NCI-H2029 (cell line): ENCODE results near the gene COLGALT1.

ENCODE experiments used
- DNase-seq: peaks from one replicate; lab custom pipeline; 2025; lab: John Stamatoyannopoulos, UW

The COLGALT1 gene

DNA sequence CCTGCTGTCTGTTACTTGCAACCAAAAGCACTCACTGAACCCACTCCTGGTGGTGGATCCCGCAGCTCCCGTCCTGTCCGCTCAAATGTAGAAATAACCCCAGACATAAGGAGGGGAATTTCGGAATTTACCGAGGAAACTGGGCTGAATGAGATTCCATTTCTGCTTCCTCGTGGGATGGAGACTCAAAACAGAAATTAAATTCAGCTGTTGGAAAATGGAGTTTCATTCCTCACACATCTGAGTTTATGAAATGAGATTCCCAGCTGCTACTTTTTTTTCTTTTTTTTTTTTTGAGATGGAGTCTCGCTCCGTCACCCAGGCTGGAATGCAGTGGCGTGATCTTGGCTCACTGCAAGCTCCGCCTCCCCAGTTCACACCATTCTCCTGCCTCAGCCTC lies 44.3 kb downstream of the COLGALT1 start:
- no peak for DNase-seq

GRCh38 chr19:17601683-17602082 lies 46.2 kb downstream of the COLGALT1 start:
- no peak for DNase-seq

GRCh38 chr19:17602217-17602616 lies 46.8 kb downstream of the COLGALT1 start:
- DNase-seq: no peak

GRCh38 chr19:17602872-17603510 lies 47.5 kb downstream of the COLGALT1 start:
- DNase-seq: no peak

DNA sequence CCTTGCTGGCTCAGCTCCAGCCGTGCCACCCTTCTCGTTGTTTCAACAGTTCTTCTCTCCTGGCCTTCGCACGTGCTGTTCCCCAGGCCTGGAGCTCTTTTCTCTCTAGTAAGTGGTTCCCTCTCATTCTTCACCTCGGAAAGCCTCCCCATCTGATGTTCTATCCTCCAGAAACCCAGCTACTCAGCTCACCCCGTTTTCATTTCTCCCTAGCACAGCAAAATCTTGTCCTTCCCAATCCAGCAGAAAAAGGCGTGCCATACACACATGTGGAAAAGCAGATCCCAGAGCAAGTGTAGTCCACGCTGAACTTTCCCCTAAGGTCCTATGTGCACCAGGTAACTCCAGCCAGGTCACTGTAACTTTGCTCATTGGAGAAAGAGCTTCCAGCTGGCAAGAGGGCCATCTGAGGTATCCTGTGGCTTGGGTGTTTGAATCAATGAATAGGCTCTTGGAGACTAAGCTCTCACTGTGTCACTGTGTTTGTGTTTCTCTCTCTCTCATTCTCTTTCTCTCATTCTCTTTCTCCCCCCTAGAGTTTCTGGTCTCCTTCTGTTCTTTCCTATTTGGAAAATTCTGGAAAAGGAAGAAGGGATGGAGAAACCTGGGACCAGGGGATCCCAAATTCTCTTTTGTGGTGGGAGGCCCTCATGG lies 49.0 kb downstream of the COLGALT1 start:
- DNase-seq: no peak

GRCh38 chr19:17605117-17605516 lies 49.7 kb downstream of the COLGALT1 start:
- DNase-seq: no peak

GRCh38 chr19:17605761-17606589 lies 50.5 kb downstream of the COLGALT1 start:
- DNase-seq: peak; percentile 85

DNA sequence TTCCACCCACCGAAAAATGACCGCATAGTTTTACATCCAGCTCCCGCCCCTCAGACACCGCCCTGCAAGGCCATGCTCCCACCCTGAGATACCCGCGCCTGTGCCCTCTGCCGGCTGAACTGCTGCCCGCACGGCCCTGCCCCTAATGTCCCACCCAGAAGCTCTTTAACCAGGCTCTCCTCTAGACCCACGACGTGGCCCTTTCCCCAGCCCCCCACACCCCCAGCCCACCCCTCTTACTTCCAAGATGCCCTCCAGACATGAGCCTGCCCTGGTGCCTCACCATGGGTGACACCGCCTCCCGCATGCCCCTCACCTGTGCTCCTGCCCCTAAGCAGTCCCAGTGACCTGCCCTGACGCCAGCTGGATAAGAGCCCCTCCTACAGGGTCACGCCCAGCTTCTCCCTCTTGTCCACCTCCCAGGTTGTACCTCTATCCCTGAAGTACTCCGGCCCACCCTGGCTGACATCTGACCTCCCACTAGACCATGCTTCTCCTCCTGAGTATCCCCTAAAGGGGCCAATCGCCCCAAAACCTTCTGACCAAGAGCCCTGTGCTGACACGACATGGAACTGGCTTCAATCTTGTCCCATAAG lies 51.2 kb downstream of the COLGALT1 start:
- no peak for DNase-seq

- DNase-seq: no peak
Observed at GRCh38 chr19:17607936-17608335, 52.5 kb downstream of the COLGALT1 start.

DNA sequence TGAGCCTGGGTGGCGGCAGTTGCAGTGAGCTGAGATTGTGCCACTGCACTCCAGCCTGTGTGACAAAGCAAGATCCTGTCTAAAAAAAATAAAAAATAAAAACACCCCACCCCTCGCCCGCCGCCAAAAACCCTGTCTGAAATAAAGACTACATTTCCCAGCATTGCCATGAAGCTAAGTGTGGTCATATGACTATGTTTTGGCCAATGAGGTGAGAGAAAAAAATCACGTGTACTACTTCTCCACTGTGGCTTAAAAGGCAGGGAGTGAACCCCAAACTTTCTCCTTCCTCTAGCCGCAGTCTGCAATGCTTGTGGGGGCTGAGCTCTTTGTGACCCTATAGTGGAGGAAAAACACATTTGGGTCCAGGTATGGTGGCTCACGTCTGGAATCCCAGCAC lies 54.9 kb downstream of the COLGALT1 start:
- no peak for DNase-seq

DNA sequence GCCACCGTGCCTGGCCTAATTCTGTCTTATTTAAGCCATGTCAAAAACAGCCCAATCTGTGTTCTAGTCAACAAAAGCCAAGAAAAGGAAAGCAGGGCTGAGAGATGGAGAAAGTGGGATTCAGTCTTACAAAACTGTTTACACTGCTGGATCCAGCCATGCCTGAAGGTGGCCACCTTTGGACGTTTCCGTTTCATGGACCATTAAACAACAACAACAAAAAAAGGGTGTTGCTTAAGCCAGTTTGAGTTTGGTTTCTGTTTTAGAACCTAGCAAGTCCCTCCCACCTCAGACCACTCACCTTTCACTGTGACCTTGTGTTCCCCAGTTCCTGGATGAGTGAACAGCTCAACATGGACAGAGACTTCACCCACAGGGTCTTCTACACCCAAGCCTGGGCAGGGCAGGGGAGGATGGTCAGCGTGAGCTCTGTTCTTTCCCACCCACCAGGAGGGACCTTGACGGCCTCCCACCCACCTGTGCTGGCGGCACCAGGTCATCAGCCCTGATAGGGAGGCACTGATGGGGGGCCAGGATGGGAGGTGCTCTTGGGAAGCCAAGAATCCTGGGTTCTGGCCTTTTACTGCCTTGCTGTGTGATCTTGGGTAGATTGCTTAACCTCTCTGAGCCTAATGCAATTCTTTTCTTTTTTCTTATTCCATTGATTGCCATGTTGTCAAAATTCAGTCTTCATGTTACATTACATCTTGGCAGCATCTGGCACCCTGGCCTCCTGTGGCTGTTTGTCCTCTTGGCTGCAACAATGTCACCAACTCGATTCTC lies 56.2 kb downstream of the COLGALT1 start:
- no peak for DNase-seq

DNA sequence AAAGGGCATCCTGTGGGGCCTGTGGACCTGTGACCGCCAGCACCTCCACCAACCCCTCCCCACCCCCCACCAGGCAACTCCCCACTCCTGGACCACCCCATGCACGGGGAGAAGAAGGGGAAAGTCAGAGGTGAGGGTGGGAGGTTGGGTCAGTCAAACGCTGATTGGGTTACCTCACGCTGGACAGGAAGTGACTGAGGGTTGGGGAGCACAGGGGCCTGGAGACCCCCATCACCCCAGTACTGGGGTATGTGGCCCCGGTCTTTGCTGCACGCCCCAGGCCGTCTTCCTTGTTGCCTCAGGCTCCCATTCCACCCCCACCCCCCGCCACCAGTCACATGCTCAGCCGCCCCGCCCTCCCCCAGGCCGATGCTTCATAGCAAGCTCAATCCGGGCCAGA lies 59.0 kb downstream of the COLGALT1 start:
- DNase-seq: no peak

DNA sequence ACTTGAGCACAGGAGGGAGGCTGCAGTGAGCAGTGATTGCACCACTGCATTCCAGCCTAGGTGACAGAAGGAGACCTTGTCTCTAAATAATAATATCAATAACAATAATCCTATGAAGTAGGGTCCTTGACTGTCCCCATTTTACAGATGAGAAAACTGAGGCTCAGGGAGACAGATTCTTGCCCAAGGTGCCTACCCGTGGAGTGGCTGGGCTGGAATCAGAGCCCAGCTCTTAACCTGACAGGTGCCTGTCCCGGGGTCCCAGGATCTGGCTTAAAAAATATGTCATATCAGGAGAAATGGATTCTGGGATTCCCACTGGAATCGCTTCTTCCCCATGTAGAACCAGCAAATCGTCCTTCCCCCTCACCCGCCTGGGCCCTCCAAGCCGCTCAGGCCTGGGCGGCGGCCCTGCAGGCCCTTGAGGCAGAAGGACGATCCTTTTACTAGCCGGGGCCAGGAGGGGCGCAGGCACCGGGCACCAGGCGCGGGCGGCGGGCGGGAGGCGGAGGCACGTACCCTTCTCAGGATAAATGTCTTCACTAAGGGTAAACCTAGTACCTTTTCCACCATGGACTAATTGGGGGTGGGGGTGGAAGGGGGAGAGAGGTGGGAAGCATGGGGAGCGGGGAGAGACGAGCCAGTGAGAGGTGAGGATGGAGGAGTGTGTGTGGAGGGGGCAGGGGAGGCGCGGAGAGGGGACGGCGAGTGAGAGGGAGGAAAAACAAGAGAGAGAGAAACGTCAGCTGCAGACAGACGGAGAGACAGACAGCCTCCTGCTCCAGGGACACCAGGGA lies 60.6 kb downstream of the COLGALT1 start:
- no peak for DNase-seq

- DNase-seq: no peak
Observed at GRCh38 chr19:17616686-17616960, 61.2 kb downstream of the COLGALT1 start.

GRCh38 chr19:17616961-17617806 lies 61.7 kb downstream of the COLGALT1 start:
- DNase-seq: no peak

GRCh38 chr19:17617807-17618192 lies 62.4 kb downstream of the COLGALT1 start:
- DNase-seq: no peak

DNA sequence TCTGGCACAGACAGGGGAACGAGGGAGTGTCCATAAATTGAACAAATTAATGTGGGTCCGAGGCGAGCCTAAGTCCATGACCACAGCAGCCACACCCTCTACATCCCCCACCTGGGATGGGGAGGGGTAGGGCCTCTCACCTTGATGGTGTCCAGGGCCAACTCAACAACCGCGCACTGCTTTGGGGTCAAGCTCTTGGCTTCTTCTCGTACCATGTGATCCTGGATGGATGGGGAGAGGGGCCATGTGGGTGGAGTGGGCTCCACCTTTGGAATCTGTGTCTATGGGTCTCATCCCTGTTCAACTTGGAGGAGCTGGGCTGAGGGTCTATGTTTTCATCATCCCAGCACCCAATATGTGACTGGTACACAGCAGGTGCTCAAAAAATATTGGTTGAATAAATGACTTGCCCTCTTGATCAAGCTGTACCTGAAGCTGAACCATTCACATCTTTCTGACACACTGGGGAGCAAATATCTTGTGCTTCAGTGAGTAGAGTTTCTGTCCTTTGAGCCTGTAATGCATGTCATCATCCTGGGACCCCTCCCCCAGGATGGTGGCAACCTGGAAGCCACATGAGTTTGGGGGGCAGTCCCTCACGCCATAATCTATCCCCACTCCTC lies 62.9 kb downstream of the COLGALT1 start:
- DNase-seq: no peak

DNA sequence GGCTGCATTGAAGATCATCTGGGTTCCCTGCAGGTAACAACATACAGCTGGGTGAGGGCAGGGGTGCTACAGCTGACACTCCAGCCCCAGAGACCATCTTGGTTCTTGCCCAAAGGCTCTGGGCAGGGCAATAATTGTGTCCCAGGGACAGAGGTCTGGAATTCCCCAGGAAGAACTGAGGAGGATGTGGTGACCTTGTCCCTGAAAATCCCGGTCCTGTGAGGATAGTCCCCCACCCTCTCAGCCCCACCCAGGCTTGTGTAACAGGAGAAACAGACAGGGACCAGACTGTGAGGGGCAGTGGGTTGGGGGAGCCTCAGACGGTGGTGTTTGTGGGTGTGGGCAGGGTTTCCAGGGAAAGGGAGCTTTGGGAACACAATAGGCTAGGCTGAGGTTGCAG lies 63.5 kb downstream of the COLGALT1 start:
- no peak for DNase-seq

DNA sequence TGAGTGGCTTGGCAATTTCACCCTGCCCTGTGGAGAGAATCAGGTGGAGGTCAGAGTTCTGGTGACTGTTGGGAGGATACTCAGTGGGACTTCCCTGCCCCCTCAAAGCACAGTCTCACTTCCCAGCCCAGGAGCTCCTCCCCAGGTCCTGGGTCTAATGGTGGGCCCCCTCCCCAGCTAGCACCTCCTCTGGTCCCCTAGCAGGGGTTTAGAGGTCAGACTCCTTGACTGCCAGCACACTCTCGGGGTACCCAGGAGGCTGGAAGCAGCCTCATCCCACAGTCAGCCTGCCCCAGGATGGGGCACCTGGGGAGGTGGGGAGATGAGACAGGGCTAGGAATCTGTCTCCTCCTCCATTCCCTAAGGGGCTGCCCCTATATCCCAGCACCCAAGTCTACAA lies 65.2 kb downstream of the COLGALT1 start:
- DNase-seq: no peak
